Right lobe of liver (tissue), 4 donors: ENCODE data around the gene CTCF.

ENCODE experiments used
- CTCF ChIP-seq, 4 donors: fragments of 200-600 bp in 3 of 4; fragments of 450-650 bp in 1 of 4; IDR thresholded peaks; one replicate each; pipeline versions ENCODE4 v1.5.1 to v1.8.0; 2016 to 2022; ENCODE audit warnings: antibody characterized with exemption in 4 of 4, mild to moderate bottlenecking in 2 of 4
- POLR2A ChIP-seq: fragments of 450-650 bp; IDR thresholded peaks from one replicate; pipeline ENCODE4 v1.6.1; 2017; ENCODE audit warnings: antibody characterized with exemption, mild to moderate bottlenecking
- donor health status: DM: no; HTN: no; CAD: no.
- donor health status: DM: no; HTN: no; CAD: no.
- donor health status: DM: no; HTN: yes; CAD: no.

- no peak for TF ChIP-seq POLR2A
- TF ChIP-seq CTCF (IDR thresholded peaks at IDR 0.05): no peak
Observed at GRCh38 chr16:67518676-67519075, 43.6 kb upstream of the CTCF start.
